Stimulated activated CD8-positive, alpha-beta memory T cell treated with anti-CD3 and anti-CD28 coated beads, Interleukin-4, amount 100 ng/mL, for 24 hours (primary cell): Measurements from ENCODE around the gene TRPC5OS.

Source experiments
- DNase-seq: peaks from one replicate; pipeline ENCODE4 v3.0.0-alpha.2; 2020; ENCODE audit warnings: low read depth

TRPC5OS gene

DNA sequence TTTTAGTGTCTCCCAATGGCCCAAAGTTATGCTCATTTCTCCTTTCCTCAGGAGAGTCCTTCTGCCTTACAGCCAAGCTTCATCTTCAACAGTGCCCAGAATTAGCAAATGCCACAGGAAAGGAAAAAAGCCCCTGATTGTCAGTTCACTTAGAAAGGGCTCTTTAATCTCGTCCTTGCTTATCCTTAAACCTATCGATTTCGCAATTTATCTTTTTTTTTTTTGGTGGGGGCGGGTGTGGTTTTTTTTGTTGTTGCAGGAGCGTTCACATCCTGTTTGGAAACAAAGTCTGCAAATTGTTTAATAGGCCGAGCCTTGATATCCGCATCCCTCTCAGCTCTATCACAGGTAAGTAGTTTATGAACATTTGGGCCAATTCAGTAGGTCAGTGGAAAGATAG is 20.2 kb downstream of the TRPC5OS start:
- no peak for DNase-seq

DNA sequence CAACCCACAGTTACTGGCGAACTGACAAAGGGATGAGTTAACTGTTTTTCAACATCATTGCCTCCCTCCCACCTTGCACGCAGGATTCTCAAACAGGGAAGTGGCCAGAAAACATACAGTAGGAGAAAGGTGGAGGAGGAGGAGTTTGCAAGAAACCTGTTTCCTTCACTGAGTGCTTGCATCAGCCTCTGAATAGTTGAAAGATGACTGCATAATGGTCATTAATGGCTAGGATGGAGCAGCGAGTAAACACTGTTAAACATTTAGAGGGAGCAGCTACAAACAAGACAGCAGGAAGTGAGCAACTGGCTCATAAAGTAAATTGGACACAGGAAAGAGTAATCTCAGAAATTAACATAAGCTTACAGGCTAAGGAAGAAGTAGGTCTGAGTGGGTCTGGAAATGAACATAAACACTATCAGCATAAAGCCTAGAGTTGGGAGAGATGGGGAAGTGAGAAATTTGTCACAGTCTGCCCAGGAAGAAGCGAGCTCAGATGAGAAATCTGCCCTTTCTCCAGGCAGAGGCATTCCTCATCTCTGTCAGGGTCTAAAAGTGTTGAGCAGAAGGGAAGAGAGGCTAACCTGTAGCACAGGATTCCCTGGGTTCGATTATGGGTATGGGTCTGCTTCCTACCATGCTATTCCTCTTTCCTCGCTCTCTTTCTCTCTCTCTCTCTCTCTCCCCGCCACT is 38.6 kb downstream of the TRPC5OS start:
- DNase-seq: no peak

DNA sequence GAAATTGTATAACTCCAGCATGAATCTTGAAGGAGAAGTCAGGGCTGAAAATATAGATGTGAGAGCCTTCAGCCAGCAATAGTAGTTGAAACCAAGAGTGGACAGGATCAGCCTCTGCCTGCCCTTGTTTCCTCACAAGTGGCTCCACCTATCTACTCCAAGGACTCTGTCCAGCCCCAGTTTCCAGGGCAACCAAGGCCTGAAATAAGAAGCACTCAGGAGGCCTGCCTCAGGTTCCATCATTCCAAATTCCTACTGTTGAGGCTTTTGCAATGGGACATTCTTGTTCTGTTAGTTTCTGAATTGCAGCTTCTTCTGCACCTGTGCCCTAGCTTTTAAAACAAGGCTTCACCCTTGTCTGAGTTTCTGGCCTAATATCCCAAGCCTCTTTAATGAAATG is 41.6 kb downstream of the TRPC5OS start:
- DNase-seq: no peak

DNA sequence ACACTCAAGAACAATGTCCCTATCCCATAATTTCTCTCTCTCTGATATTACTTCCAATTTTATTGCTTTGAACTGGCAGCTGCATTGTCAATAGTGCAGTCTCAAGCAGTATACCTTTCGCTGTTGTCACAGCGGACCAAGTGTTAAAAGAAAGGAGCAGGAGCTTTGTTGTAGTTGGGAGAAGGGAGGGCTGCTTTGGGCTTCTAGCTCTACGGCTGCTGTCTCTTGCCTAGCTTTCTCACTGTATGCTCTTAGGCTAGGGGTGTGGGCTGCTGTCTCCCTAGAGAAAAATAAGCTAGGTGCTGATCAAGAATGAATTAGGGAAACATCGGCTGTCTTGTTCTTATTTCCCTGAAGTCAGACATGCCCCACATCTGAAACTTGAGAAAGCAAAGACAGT is 52.5 kb downstream of the TRPC5OS start:
- DNase-seq: no peak
